Measurements from ENCODE around the gene MAP3K12.

The MAP3K12 gene

DNA sequence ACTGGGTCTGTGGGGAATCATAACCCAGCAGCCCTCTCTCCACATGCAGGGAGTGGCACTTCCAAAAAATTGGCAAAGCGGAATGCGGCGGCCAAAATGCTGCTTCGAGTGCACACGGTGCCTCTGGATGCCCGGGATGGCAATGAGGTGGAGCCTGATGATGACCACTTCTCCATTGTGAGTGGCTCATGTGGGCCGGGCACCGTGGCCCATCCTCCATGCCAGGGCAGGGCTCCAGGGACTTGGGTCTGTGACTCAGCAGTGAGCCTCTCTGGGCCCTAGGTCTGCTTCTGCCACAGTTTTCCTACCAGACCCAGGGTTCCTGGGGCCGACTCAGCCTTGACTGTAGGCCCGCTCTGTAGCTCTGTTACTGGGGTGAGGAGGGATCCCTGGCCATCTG lies 5.8 kb upstream of the MAP3K12 start:
- no peak overlapping the region for H3K4me2 ChIP-seq (ENCODE audit: low read length)
- H3K9ac ChIP-seq (ENCODE audit: low read length): no peak overlapping the region
- peaks cover 7% of the 10 kb centered on the region; the same call in 1 of the 2 replicates for H3K79me2 ChIP-seq (ENCODE audit: insufficient read depth, low read length)
- H3K4me1 ChIP-seq (ENCODE audit: insufficient read depth, low read length, severe bottlenecking): peaks cover 19% of the 10 kb centered on the region
- no peak overlapping the region for H3K27ac ChIP-seq (ENCODE audit: low read depth, low read length, poor library complexity, severe bottlenecking)
- H3K36me3 ChIP-seq (ENCODE audit: insufficient read depth, low read length): peaks cover 33% of the 10 kb centered on the region; the same call in 1 of the 2 replicates
- no peaks in the 10 kb centered on the region for H3K9me3 ChIP-seq (ENCODE audit: low read length)
- H3K27me3 ChIP-seq (ENCODE audit: insufficient read depth, low read length): no peaks in the 10 kb centered on the region
- TF ChIP-seq, protein P1, sequence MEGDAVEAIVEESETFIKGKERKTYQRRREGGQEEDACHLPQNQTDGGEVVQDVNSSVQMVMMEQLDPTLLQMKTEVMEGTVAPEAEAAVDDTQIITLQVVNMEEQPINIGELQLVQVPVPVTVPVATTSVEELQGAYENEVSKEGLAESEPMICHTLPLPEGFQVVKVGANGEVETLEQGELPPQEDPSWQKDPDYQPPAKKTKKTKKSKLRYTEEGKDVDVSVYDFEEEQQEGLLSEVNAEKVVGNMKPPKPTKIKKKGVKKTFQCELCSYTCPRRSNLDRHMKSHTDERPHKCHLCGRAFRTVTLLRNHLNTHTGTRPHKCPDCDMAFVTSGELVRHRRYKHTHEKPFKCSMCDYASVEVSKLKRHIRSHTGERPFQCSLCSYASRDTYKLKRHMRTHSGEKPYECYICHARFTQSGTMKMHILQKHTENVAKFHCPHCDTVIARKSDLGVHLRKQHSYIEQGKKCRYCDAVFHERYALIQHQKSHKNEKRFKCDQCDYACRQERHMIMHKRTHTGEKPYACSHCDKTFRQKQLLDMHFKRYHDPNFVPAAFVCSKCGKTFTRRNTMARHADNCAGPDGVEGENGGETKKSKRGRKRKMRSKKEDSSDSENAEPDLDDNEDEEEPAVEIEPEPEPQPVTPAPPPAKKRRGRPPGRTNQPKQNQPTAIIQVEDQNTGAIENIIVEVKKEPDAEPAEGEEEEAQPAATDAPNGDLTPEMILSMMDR (IDR thresholded peaks at IDR 0.05; ENCODE audit: low read length): no peak
- TF ChIP-seq EZH2 (IDR thresholded peaks at IDR 0.05; ENCODE audit: borderline replicate concordance, low read length): no peak
- no peaks in the 10 kb centered on the region for H3K9me2 ChIP-seq (ENCODE audit: low read depth, low read length)
- H2AFZ ChIP-seq (ENCODE audit: low read length): no peak overlapping the region
- H3F3A ChIP-seq (ENCODE audit: insufficient read depth, low read length): no peaks in the 10 kb centered on the region
- no peaks in the 10 kb centered on the region for H4K20me1 ChIP-seq (ENCODE audit: insufficient read depth, low read length)
- no peak overlapping the region for H3K4me3 ChIP-seq (ENCODE audit: low read depth, low read length, poor library complexity, severe bottlenecking)

DNA sequence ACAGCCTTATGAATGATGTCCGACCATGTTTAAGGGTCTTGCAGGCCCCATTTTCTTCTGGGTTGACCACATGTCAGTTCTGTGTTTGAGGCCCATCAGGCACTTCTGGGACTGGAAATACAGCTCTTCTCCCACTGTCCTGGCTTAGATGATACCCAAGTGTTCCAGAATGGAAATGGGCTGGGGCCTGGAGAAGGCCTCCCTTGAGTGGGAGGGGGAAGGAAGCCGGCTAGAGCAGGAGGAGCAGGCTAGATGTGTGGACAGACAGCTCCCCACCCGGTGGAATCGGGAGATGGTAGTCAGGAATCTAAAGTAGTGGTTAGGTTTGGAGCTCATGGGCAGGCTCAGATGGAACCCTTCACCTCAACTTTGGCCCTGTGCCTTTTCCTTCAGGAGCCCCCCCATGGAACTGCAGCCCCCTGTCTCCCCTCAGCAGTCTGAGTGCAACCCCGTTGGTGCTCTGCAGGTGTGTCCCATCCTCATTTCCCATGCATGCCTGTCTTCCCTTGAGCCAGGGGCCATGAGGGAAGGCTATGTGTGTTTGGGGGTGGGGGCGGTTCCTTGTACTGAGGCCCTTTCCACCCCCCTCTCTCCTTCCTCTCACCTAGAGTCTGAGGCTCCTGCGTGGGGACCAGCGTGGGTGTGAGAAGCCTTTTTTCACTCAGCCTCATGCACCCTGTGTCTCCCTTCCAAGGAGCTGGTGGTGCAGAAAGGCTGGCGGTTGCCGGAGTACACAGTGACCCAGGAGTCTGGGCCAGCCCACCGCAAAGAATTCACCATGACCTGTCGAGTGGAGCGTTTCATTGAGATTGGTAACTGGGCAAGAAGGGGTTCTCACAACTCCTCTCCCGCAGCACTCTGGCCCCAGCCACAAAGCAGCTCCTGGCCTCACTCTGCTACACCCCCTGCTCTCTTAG lies 5.0 kb upstream of the MAP3K12 start:
- Histone ChIP-seq H3K4me2 (ENCODE audit: low read length) (no peak overlapping the region), H3K9me2 (ENCODE audit: low read depth, low read length) (no peaks in the 10 kb centered on the region), H3K4me1 (ENCODE audit: insufficient read depth, low read length, severe bottlenecking) (peaks cover 25% of the 10 kb centered on the region), H3K27me3 (ENCODE audit: insufficient read depth, low read length) (no peaks in the 10 kb centered on the region), H3K9me3 (ENCODE audit: low read length) (no peaks in the 10 kb centered on the region), H3K36me3 (ENCODE audit: insufficient read depth, low read length) (peaks cover 33% of the 10 kb centered on the region; the same call in 1 of the 2 replicates), H3K27ac (ENCODE audit: low read depth, low read length, poor library complexity, severe bottlenecking) (no peak overlapping the region), H3K4me3 (ENCODE audit: low read depth, low read length, poor library complexity, severe bottlenecking) (no peak overlapping the region), H2AFZ (ENCODE audit: low read length) (no peak overlapping the region), H3K9ac (ENCODE audit: low read length) (no peak overlapping the region), H3K79me2 (ENCODE audit: insufficient read depth, low read length) (peaks cover 7% of the 10 kb centered on the region; the same call in 1 of the 2 replicates), H3F3A (ENCODE audit: insufficient read depth, low read length) (no peaks in the 10 kb centered on the region), H4K20me1 (ENCODE audit: insufficient read depth, low read length) (no peaks in the 10 kb centered on the region)
- TF ChIP-seq, protein P1 (IDR thresholded peaks at IDR 0.05; ENCODE audit: low read length): no peak
- no peak for TF ChIP-seq EZH2 (IDR thresholded peaks at IDR 0.05; ENCODE audit: borderline replicate concordance, low read length)

DNA sequence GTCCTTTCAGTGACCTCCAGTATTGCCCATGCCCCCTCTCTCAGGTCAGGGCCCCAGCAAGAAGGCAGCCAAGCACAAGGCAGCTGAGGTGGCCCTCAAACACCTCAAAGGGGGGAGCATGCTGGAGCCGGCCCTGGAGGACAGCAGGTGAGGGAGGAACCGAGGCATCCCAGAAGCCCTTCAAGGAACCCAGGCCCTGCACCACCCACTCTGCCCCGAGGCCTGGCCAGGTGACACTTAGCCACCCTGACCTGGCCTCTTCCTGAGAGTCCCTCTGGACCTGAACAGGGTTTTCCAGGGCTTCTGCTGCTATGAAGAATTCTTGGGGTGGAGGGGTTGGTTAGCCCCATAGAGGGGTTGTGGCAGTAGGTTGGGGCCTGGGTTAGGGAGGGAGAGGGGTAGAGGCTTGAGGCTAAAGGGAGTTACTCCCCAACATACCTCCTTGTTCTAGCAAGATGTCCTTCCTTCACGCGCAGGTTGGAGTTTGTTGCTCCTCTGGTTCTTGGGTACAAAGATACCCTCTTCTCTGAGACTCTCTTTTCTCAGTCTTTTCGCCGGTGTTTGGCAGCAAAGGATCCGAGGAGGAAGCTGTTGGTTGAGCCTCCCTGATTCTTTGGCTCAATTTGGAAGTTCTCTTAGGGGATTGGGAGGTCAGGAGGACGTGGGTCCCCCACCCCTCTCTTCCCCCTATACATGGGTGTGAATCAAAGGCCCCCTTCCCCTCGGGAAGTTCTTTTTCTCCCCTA lies 3.9 kb upstream of the MAP3K12 start:
- peaks cover 30% of the 10 kb centered on the region for H3K4me1 ChIP-seq (ENCODE audit: insufficient read depth, low read length, severe bottlenecking)
- no peaks in the 10 kb centered on the region for H3F3A ChIP-seq (ENCODE audit: insufficient read depth, low read length)
- H4K20me1 ChIP-seq (ENCODE audit: insufficient read depth, low read length): no peaks in the 10 kb centered on the region
- no peak overlapping the region; the same call in 1 of the 2 replicates for H3K9ac ChIP-seq (ENCODE audit: low read length)
- H3K36me3 ChIP-seq (ENCODE audit: insufficient read depth, low read length): peaks cover 33% of the 10 kb centered on the region; the same call in 1 of the 2 replicates
- no peaks in the 10 kb centered on the region for H3K9me2 ChIP-seq (ENCODE audit: low read depth, low read length)
- H3K4me3 ChIP-seq (ENCODE audit: low read depth, low read length, poor library complexity, severe bottlenecking): no peak overlapping the region
- TF ChIP-seq, protein P1 (IDR thresholded peaks at IDR 0.05; ENCODE audit: low read length): no peak
- TF ChIP-seq EZH2 (IDR thresholded peaks at IDR 0.05; ENCODE audit: borderline replicate concordance, low read length): no peak
- no peak overlapping the region for H2AFZ ChIP-seq (ENCODE audit: low read length)
- no peak overlapping the region; the same call in 1 of the 2 replicates for H3K4me2 ChIP-seq (ENCODE audit: low read length)
- no peak overlapping the region for H3K27ac ChIP-seq (ENCODE audit: low read depth, low read length, poor library complexity, severe bottlenecking)
- H3K79me2 ChIP-seq (ENCODE audit: insufficient read depth, low read length): peaks cover 7% of the 10 kb centered on the region; the same call in 1 of the 2 replicates
- H3K27me3 ChIP-seq (ENCODE audit: insufficient read depth, low read length): no peaks in the 10 kb centered on the region
- no peaks in the 10 kb centered on the region for H3K9me3 ChIP-seq (ENCODE audit: low read length)
